ENCODE results near the gene FBXL2.

- no peak for TF ChIP-seq CTCF (IDR thresholded peaks at IDR 0.05 in 4 of 5, conservative IDR thresholded peaks at IDR 0.05 in 1 of 5)
- no peak for TF ChIP-seq POLR2A (IDR thresholded peaks at IDR 0.05)
Observed at GRCh38 chr3:33401781-33402180, 124.5 kb downstream of the FBXL2 start.
